ENCODE results near the gene SUGCT.

GRCh38 chr7:40541336-40541735 is 406.5 kb downstream of the SUGCT start:
- TF ChIP-seq CTCF (IDR thresholded peaks at IDR 0.05; ENCODE audit: low read depth, low read length): no peak
- no peak for TF ChIP-seq EZH2phosphoT487 (IDR thresholded peaks at IDR 0.05; ENCODE audit: low read depth)
